Activated CD4-positive, alpha-beta T cell treated with anti-CD3 and anti-CD28 coated beads, Interleukin-2, amount 10 ng/mL, durations not matched to agents 24 days and 14 days (primary cell): ENCODE results near the gene LRRC63. TPM values are rescaled to one million over a fixed set of nuclear protein-coding genes. Genes with fewer than 3 reads are reported as not detected.
"Not testable (repeated sequence)": the region's sequence is repeated elsewhere in the genome, so short reads cannot be mapped to it uniquely, and the experiment has no call there.

Experiments
- DNase-seq: peaks from one replicate; pipeline ENCODE4 v3.0.0; 2022
- H3K27ac Mint-ChIP-seq: one replicate; pipeline ENCODE4 v1.8.0; 2022; ENCODE audit warnings: mild to moderate bottlenecking, mixed read lengths
- H3K27me3 Mint-ChIP-seq: one replicate; pipeline ENCODE4 v1.8.0; 2022; ENCODE audit warnings: mixed read lengths
- H3K36me3 Mint-ChIP-seq: one replicate; pipeline ENCODE4 v1.8.0; 2022; ENCODE audit warnings: low read depth, mild to moderate bottlenecking, mixed read lengths
- H3K4me1 Mint-ChIP-seq: one replicate; pipeline ENCODE4 v1.8.0; 2021; ENCODE audit warnings: mixed read lengths
- H3K4me3 Mint-ChIP-seq: one replicate; pipeline ENCODE4 v1.8.0; 2022; ENCODE audit warnings: mild to moderate bottlenecking, moderate library complexity, mixed read lengths
- H3K9me3 Mint-ChIP-seq: one replicate; pipeline ENCODE4 v1.8.0; 2021; ENCODE audit warnings: mixed read lengths
- intact Hi-C: fragments of 100-400 bp; cut with micrococcal nuclease; formaldehyde crosslinking; loops from one replicate; pipeline ENCODE4 v1.15.1; 2023
- total RNA-seq: library from RNA; stranded (reverse); gene quantifications from 2 replicates; pipeline ENCODE4 v1.2.3, GENCODE V29; 2022

The LRRC63 gene
- total RNA-seq, 1 donor from 2014 or later: 0.26 TPM

- Mint-ChIP-seq H3K36me3 (peaks cover 7% of the 10 kb centered on the region), H3K27me3 (no peaks in the 10 kb centered on the region), H3K27ac (peak overlapping the region; percentile 98), H3K4me1 (peaks cover 36% of the 10 kb centered on the region), H3K4me3 (no peak overlapping the region), H3K9me3 (peaks cover 6% of the 10 kb centered on the region)
- intact Hi-C loops: no loop called here
- no peak for DNase-seq
These were observed 26.1 kb upstream of the LRRC63 start for GRCh38 chr13:46185634-46186033.

GRCh38 chr13:46192412-46192811 is 19.3 kb upstream of the LRRC63 start:
- no peak overlapping the region for H3K4me3 Mint-ChIP-seq
- H3K9me3 Mint-ChIP-seq: peaks cover 14% of the 10 kb centered on the region
- DNase-seq: no peak
- H3K36me3 Mint-ChIP-seq: peaks cover 2% of the 10 kb centered on the region
- H3K4me1 Mint-ChIP-seq: peaks cover under 1% of the 10 kb centered on the region
- H3K27me3 Mint-ChIP-seq: peaks cover 4% of the 10 kb centered on the region
- H3K27ac Mint-ChIP-seq: no peak overlapping the region
- intact Hi-C loops: no loop called here

DNA sequence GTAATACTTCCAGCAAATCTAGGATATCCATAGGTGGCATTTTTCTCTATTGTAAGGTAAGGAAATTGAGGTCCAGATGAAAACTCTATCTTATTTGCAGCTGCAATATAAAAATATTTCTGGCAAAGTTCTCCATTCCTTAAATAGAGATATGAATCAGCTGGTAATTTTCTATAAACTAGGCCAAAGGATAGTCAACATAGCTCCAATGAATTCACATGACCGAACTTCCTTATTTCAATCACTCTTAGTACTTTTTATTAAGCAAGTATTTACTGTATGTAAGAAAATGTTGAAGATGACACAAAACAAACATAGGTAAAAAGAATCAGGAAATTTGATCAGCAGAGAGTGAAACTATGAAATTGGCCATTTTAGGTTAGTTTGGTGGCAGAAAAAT is 16.7 kb upstream of the LRRC63 start:
- H3K9me3 Mint-ChIP-seq: peaks cover 16% of the 10 kb centered on the region
- H3K27me3 Mint-ChIP-seq: peaks cover 4% of the 10 kb centered on the region
- no peak overlapping the region for H3K4me3 Mint-ChIP-seq
- no peak overlapping the region for H3K27ac Mint-ChIP-seq
- DNase-seq: no peak
- peaks cover 5% of the 10 kb centered on the region for H3K4me1 Mint-ChIP-seq
- intact Hi-C loops: no loop called here
- H3K36me3 Mint-ChIP-seq: peaks cover 2% of the 10 kb centered on the region

- H3K27ac Mint-ChIP-seq: no peak overlapping the region
- no peak for DNase-seq
- intact Hi-C loops: no loop called here
- peaks cover 12% of the 10 kb centered on the region for H3K9me3 Mint-ChIP-seq
- no peak overlapping the region for H3K4me3 Mint-ChIP-seq
- no peaks in the 10 kb centered on the region for H3K36me3 Mint-ChIP-seq
- peaks cover 20% of the 10 kb centered on the region for H3K4me1 Mint-ChIP-seq
- H3K27me3 Mint-ChIP-seq: no peaks in the 10 kb centered on the region
These were observed 14.3 kb upstream of the LRRC63 start for GRCh38 chr13:46197299-46198048.

- Mint-ChIP-seq H3K9me3 (peaks cover 12% of the 10 kb centered on the region), H3K4me1 (peaks cover 30% of the 10 kb centered on the region), H3K4me3 (no peak overlapping the region), H3K27ac (no peak overlapping the region), H3K27me3 (no peaks in the 10 kb centered on the region), H3K36me3 (no peaks in the 10 kb centered on the region)
- intact Hi-C loops: no loop called here
- no peak for DNase-seq
These were observed 13.0 kb upstream of the LRRC63 start for GRCh38 chr13:46198696-46199193.

DNA sequence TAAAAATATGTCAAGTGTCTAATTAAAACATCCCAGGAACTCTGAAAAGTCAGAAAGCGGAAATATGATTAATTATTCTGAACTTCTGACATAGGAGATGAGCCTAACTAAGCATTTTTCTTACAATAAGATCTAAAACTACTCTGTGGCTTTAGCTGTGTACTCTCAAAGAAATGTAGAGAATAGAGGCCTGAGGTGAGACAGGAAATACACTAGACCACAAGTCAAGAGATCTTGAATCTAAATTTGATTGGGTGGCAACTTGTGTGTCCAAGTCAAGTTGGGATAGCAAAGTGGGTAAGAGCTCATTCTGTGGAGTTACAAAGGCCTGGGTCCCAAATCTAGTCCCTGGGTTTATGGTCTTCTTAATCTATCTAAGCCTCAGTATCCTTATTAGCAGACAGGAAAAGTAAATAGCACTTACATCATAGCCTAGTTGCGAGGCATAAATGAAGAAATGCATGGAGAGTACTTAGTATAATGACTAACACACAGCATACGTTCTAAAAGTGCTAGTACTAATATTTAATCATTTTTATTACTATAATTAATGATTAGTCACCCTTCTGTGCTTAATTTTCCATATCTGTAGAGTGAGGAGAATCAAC is 9.4 kb upstream of the LRRC63 start:
- Mint-ChIP-seq H3K4me3 (peak overlapping the region; percentile 40), H3K9me3 (peaks cover 8% of the 10 kb centered on the region), H3K27ac (peak overlapping the region; percentile 76), H3K27me3 (no peaks in the 10 kb centered on the region), H3K4me1 (peaks cover 35% of the 10 kb centered on the region), H3K36me3 (no peaks in the 10 kb centered on the region)
- DNase-seq: peak; percentile 72
- intact Hi-C loops: loop anchor here (1.0 to 2.0 kb wide), 2 partner anchors 9 to 19 kb away; partner anchors contain the start of genes LCP1 and LRRC63

DNA sequence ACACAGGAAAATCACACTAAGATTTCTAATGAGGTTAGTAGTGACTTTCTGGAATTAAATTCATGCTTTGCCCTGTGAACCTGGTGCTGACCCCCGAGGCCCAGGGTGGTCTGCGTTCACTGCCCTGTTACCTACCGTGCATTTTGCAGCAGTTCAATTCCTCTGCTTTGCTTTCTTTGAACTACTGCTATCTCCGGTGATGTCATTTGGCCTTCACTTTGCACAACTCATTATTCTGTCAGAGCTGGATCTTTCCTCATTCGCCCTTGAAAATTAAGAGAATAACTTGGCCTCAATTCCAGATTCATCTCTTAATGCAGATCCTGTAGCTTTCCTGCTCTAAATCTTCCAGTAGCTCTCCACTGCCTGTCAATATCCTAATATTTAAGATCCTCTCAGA is 8.8 kb upstream of the LRRC63 start:
- H3K4me1 Mint-ChIP-seq: peaks cover 35% of the 10 kb centered on the region
- H3K9me3 Mint-ChIP-seq: peaks cover 8% of the 10 kb centered on the region
- DNase-seq: no peak
- intact Hi-C loops: loop anchor here (1.0 to 2.0 kb wide), 2 partner anchors 8 to 20 kb away; partner anchors contain the start of genes LCP1 and LRRC63
- H3K36me3 Mint-ChIP-seq: no peaks in the 10 kb centered on the region
- no peaks in the 10 kb centered on the region for H3K27me3 Mint-ChIP-seq
- no peak overlapping the region for H3K27ac Mint-ChIP-seq
- H3K4me3 Mint-ChIP-seq: no peak overlapping the region

DNA sequence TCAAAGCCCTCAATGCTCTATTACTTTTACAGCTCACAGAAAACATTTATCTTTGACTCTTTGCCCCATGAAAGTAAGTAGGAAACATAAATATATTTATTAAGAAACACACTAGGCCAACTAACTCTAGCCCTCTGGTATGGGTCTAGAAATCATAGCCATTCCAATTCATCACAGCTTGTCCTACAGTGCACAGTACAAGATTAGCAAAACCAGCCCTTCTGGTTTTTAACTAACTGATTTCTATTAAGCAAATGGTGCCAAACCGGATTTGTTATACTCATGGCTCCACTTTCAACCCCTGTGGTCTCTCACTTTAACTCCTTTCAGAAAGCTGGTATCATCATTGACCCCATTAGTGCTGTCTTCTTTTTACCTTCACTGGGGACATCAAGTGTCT is 5.6 kb upstream of the LRRC63 start:
- intact Hi-C loops: no loop called here
- no peak for DNase-seq
- no peak overlapping the region for H3K4me3 Mint-ChIP-seq
- H3K27ac Mint-ChIP-seq: no peak overlapping the region
- no peaks in the 10 kb centered on the region for H3K9me3 Mint-ChIP-seq
- peaks cover 30% of the 10 kb centered on the region for H3K4me1 Mint-ChIP-seq
- no peaks in the 10 kb centered on the region for H3K27me3 Mint-ChIP-seq
- H3K36me3 Mint-ChIP-seq: no peaks in the 10 kb centered on the region

- Mint-ChIP-seq H3K27me3 (no peaks in the 10 kb centered on the region), H3K36me3 (no peaks in the 10 kb centered on the region), H3K27ac (no peak overlapping the region), H3K4me1 (peaks cover 30% of the 10 kb centered on the region), H3K4me3 (no peak overlapping the region), H3K9me3 (no peaks in the 10 kb centered on the region)
- intact Hi-C loops: no loop called here
- no peak for DNase-seq
These were observed 3.9 kb upstream of the LRRC63 start for GRCh38 chr13:46207828-46208227.

DNA sequence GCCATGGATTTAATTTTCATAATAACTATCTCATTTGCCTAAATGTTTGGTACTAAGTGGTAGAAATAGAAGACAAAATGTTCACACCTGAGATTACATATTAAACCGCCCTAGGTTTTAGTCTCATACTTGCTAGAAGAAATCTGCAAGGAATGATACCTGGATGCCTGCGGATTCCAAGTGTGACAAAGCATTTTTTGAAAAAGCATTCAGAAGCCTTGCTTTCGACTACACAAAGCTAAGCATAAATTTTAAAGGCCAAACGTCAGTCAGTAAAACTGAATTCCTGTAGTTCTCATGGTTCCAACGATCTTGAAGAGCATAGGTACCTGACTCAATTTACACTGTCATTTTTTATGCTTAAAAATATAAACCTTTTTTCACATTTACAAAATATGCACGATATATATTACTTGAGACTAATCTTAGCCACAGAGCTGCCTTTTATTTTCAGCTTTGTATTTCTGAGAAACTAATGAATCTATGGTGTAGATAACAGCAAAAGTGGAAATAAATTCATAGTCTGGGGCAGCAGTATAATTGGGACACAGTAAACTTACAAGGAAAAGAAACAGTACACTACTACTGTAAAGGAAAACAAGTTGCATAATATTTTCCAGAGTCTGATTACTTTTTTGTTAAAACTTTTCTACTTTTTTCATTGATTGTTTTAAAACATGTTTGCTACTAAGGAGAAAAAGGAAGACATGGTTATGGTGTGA is 1.2 kb upstream of the LRRC63 start:
- no peaks in the 10 kb centered on the region for H3K36me3 Mint-ChIP-seq
- peaks cover 28% of the 10 kb centered on the region for H3K4me1 Mint-ChIP-seq
- intact Hi-C loops: loop anchor here (1.0 to 5.0 kb wide), 5 partner anchors 8 to 112 kb away; partner anchors contain the start of gene LCP1
- peaks cover 4% of the 10 kb centered on the region for H3K9me3 Mint-ChIP-seq
- H3K27me3 Mint-ChIP-seq: no peaks in the 10 kb centered on the region
- DNase-seq: no peak
- H3K27ac Mint-ChIP-seq: peak overlapping the region; percentile 89
- peak overlapping the region; percentile 86 for H3K4me3 Mint-ChIP-seq

DNA sequence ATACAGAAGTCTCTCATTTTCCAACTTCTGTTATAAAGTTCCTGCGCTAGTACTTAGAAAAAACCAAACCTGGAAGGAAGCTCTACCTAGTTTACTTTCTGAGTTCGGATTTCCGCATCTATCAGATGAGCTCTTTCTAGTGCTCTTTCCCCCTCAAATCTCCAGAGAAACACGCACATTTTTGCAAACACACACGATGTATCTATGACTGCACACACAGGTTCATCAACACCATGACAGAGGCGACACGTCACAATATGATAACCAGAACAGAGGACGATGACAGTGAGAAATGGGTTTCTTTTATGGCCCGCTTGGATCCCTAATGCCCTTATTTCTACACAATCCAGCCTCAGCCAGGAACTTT is 629 bp upstream of the LRRC63 start:
- Mint-ChIP-seq H3K36me3 (peaks cover 4% of the 10 kb centered on the region), H3K4me1 (peaks cover 25% of the 10 kb centered on the region), H3K27ac (peak overlapping the region; percentile 89), H3K4me3 (peak overlapping the region; percentile 86), H3K27me3 (peaks cover under 1% of the 10 kb centered on the region), H3K9me3 (peaks cover 5% of the 10 kb centered on the region)
- DNase-seq: peak; percentile 85
- intact Hi-C loops: loop anchor here (1.0 to 5.0 kb wide), 5 partner anchors 9 to 111 kb away; partner anchors contain the start of gene LCP1

- intact Hi-C loops: loop anchor here (5.0 kb wide), 3 partner anchors 46 to 109 kb away; no protein-coding TSS in a partner anchor
- H3K4me1 Mint-ChIP-seq: peaks cover 25% of the 10 kb centered on the region
- peaks cover 12% of the 10 kb centered on the region for H3K27me3 Mint-ChIP-seq
- peaks cover 8% of the 10 kb centered on the region for H3K9me3 Mint-ChIP-seq
- H3K36me3 Mint-ChIP-seq: peaks cover 6% of the 10 kb centered on the region
- no peak overlapping the region for H3K27ac Mint-ChIP-seq
- H3K4me3 Mint-ChIP-seq: no peak overlapping the region
- peak; percentile 60 for DNase-seq
These were observed 1.5 kb downstream of the LRRC63 start for GRCh38 chr13:46213242-46213641.

DNA sequence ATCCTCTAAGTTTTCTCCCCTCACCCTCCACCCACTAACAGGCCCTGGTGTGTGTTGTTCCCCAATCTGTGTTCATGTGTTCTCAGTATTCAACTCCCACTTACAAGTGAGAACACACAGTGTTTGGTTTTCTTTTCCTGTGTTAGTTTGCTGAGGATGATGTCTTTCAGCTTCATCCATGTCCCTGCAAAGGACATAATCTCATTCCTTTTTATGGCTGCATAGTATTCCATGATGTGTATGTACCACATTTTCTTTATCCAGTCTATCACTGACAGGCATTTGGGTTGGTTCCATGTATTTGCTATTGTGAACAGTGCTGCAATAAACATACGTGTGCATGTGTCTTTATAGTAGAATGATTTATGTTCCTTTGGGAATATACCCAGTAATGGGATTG is 3.0 kb downstream of the LRRC63 start:
- Mint-ChIP-seq H3K27me3 (peaks cover 17% of the 10 kb centered on the region), H3K9me3 (peaks cover 15% of the 10 kb centered on the region)
- intact Hi-C loops: loop anchor here (5.0 kb wide), 3 partner anchors 47 to 108 kb away; no protein-coding TSS in a partner anchor

More for the DNA sequence above, 3.0 kb downstream of the LRRC63 start:
- not testable (repeated sequence) for H3K4me3 Mint-ChIP-seq, DNase-seq, H3K27ac Mint-ChIP-seq
- H3K4me1 Mint-ChIP-seq: peaks cover 26% of the 10 kb centered on the region
- H3K36me3 Mint-ChIP-seq: peaks cover 11% of the 10 kb centered on the region
